GM19193 (cell line): Measurements from ENCODE around the gene SORBS1.

ENCODE experiments used
- POLR2A ChIP-seq: IDR thresholded peaks from 4 replicates; pipeline ENCODE4 v1.6.1; 2011; ENCODE audit not compliant: insufficient read depth, insufficient read length; ENCODE audit errors: extremely low read depth

The SORBS1 gene

DNA sequence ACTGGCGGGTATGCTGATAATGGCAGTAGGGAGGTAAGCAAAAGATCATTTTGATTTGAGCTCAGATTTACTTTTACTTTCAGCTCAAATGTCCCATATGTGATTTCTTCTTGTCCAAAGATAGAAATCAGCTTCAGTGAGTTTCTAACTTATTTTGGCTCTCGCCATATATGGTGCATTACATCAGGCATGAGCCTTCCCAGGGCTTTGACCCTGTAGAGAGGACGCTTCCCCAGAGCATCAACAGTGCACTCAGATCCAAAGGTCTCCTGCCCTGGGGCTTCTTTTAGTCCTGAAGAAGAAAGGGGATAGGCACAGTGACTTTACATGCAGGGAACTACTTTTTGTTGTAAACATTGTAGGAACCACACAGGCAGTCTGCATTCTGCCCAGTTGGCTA is 141.8 kb downstream of the SORBS1 start:
- no peak for TF ChIP-seq POLR2A

DNA sequence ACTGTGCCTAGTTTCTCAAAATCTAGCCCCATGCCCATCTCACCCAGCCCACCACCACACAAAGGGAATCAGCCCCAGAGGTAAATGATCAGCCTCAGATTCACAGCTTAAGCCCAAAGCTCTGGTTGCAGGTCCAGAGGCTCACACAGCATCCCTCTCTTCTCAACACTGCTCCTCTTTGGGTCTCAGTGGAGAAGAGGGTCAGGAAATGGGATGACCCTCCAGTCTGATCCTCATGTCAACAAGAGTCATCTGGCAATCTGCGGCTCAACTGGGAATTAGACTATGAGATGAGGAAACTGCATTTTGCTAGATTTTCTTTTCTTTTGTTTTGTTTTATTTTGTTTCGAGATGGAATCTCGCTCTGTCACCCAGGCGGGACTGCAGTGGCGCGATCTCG is 144.2 kb downstream of the SORBS1 start:
- TF ChIP-seq POLR2A = no peak

DNA sequence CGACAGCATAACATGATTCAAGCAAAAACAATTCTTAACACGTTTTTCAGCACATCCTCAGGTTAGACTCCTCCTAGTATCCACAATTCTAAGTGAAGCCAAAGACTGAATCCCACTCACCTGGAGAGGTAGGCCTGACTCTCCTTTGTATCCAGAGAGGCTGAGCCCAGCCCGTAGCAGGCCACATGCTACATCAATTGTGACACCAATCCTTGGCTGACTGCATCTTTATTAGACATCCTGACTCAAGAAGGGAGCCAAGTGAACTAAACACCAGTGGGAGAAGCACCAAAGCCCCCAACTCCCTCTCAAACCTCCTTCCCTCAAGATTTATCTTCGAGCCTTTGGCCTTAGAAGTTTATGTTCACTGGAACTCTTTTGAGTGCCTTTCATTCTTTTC is 144.9 kb downstream of the SORBS1 start:
- no peak for TF ChIP-seq POLR2A

DNA sequence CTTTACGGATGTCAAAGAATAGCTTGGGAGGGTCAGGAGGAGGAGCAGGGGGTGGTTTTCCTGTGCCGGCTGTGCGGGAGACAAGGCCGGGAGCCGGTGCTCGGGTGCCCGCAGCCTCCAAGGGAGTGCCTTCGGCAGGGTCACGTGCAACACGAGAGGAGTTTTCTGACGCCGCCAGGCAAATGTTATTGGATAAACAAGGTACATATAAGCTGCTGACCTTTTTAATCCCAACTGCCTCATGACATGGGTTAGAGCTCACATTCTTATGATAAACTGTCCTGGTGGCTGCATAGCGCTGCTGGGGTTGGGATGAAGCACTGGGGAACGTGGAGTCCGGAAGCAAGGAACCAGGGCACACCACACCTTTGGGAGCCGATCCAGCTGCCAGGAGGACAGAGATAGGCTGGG is 145.5 kb downstream of the SORBS1 start:
- no peak for TF ChIP-seq POLR2A

DNA sequence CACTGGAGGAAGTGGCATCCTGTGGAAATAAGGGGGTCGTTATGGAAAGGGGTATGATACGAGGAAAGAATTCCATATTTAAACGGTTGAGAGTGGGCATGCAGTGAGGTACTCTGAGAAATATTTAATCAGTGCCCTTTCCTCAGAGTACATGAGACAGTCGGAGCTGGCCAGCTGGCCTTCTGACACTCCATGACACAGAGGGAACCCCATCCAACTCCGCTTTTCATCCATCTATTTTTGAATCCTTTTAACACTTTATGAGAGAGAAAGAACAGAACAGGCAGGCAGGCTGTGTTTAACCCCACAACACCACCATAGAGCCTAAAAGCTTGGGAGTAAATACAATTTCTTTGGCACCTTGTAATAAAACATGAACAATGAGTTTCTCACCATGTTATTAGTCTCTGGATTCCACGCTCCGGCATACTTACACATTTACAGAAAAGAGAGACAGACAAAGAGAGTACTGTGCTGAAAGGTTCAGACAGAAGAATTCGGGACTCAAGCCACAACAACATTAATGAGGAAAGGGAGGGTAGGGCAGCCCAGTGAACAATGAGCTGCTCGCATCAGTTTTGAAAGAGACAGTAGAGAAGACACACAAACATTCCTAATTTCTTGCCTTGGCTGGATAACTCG is 146.2 kb downstream of the SORBS1 start:
- no peak for TF ChIP-seq POLR2A

DNA sequence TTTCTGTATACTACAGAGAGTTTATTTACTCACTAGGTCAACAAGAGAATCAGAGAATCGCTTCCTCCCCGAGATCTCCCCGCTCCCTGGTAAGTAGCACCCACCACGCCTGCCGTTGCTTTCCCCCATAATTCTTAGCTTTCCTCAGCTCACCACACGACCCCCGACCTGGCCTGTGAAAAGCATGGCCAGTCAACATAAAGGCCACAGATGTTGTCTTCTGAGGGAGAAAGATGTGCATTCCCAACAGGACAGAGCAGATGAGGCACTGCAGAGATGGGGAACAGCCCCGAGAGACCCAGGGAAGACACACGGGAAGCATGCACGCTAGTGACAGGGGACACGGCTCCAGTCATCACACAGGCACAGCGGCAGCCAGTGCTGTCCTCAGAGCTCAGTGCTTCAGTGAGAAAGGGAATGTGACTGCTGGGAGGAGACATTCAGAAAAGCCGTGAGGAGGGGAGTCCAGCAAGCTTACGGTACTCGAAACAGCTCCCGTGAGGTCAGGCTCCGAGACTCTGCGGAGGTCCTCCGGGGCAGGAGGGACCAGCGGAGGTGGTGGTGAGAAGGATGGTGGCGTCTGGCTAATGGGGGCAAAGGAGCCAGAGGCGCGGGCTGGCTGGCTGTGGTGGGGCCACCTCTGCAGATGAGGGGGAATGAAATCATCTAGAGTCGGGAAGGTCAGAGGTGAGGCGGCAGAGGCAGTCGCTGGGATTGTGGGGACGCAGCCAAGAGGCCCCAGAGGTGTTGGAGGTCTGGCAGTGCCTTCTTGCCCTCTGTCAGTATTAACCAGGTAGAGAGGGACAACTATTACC is 146.9 kb downstream of the SORBS1 start:
- no peak for TF ChIP-seq POLR2A

DNA sequence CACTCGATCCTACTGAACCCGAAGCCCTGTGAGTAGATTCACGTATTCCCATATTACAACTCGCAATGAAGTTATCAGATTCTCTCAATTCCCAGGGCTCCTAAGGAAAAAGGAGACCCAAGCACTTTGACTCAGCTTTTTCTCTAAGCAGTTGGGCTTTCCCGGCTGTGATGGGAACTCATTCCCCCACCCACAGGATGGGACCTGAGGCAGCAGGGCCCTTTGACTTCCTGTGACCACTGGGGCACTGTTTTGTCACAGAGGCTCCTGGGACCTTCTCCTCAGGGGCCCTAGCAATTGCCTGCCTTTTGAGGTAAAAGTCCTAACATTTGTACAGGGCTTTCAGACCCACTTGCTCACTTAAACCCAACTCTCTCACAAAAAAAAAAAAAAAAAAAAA is 147.6 kb downstream of the SORBS1 start:
- TF ChIP-seq POLR2A = no peak

DNA sequence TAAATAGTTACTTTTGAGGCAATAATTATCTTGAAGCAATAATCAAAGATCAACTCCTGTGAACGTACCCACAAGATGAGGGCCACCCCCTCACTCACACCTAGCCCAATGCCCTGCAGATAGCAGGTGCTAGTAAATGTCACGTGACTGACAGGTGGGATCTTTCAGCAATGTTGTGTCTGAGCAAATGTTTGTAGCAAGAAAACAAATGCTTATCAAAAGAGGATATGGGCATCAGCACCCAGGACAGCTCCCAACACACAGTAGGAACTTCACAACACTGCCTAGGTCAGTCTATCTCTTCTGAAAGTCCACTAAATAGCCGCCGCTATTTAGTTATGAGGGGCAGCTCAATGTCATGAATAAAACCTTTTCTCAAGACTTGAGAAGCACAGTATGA is 149.5 kb downstream of the SORBS1 start:
- TF ChIP-seq POLR2A = no peak

DNA sequence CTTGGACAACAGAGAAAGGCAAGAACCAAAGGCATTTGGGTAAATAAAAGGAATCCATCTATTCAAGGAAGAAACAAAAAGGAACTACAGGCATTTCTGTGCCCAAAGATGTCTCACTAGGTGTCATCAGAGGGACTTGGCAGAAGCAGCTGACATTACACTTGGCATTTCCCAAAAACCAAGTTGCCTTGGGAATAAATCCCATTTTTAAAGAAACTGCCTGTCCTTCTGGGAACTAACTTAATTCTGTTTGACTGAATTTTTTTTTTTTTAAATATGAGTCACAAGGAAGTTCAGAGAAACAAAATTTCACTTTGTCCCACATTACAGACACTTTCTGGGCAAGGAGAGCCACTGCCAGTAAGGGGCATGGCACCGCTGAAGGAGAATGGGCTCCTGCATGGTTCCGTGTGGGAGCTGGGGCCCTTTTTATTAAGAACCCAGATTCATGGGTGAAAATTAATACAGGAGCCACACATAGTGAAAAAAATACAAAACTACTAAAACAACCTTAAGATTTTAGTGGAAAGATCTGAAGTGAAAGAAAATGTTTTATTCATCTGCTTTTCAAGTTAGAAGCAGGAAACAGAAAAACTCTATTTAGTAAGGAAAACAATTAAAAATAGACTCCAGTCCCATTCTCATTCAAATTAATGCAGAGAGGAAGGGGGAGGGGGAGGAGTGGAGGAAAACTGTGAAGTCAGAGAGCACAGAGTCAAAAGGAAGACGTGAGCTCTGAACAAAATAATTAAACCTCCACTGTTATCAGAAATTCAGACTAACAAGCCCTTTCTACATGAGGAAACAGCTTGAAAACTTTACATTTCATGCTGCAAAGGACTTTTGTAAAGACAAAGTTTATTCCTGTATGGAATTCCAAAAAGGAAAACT is 151.9 kb downstream of the SORBS1 start:
- no peak for TF ChIP-seq POLR2A

DNA sequence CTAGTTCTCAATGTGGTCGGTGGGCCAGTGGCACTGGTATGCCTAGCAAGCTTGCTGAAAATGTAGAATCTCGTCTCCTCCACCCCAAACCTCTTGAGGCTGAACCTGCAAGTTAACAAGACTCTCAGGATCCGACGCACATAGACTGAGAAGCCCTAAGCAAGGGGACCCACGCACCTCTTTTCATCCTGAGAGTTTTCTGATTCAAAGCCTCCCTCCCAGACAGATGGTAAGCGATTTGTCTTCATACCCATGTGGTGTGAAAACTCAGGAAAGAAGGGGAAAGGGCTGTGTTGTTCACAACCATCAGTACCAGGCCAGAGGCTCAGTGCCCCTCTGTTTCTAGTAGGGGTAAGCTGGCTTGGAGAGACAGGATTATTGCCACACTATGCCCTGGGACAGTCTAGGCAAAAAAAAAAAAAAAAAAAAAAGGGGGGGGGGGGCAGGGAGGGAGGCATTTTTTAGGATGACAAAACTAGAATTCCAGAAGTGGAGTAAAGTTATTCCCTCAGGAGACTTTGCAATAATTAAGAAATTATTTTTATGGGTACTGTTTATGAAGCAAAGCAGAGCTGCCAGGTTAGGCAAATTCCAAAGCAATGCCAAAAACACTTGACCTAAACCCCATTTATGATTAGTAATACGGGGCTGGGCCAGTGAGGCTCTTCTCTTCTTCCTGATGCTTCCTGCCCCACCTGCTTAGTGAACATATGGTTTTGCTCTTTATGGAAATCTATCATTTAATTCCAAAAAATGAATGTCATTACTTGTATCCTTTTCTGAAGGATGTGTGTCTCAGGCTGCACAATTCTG is 152.8 kb downstream of the SORBS1 start:
- no peak for TF ChIP-seq POLR2A

DNA sequence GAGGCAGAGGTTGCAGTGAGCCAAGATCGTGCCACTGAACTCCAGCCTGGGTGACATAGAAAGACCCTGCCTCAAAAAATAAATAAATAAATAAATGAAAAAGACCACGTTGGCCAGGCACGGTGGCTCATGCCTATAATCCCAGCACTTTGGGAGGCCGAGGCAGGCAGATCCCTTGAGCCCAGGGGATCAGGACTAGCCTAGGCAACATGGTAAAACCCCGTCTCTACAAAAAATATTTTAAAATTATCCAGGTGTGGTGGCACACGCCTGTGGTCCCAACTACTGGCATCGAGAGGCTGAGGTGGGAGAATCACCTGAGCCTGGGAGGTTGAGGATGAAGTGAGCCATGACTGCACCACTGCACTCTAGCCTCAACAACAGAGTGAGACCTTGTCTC is 153.6 kb downstream of the SORBS1 start:
- no peak for TF ChIP-seq POLR2A

DNA sequence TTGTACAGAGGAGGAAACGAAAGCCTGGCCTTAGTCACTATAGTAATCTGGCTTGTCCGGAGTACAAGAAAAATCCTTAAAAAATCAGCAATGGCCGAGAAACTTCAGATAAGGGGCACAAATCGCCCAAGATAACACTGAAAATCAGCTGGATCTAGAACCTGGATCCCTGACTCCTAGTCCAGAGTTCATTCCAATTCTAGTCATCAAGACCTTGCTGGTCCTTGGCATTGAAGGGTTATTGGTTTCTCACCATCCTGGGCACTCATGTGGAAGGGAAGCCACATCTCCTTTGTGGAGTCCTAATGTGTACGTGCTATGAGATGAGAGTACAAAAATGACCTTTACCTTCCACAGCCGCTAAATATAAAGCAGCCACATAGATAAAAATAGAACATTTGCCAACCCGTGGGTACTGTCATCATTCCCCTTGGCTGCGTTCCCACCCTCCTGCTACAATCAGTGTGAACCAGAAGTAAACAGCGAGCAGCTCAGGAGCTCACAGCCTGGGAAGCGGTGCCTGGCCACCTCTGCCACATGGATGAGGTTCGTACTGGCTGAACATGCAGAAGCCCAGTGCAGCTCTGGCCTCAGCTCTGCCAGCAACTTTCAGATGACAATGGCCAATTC is 154.4 kb downstream of the SORBS1 start:
- no peak for TF ChIP-seq POLR2A

DNA sequence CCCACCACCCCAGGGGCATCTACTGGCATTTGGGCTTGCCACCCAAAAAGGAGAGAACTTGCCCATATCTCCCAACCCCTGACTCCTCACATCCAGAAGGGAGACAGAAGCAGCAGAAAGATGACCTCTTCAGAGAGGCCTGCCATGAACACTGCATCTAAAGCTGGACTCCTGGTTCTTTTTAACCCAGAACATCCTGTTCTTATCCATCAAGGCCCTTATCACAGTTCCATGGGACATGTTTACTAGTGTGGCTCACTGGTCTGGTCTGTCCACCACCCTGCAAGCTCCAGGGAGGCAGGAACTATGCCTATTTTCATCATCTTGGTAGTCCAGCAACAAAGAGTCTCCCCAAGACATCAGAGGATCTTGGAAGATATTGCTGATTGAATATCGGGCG is 155.5 kb downstream of the SORBS1 start:
- TF ChIP-seq POLR2A = no peak

DNA sequence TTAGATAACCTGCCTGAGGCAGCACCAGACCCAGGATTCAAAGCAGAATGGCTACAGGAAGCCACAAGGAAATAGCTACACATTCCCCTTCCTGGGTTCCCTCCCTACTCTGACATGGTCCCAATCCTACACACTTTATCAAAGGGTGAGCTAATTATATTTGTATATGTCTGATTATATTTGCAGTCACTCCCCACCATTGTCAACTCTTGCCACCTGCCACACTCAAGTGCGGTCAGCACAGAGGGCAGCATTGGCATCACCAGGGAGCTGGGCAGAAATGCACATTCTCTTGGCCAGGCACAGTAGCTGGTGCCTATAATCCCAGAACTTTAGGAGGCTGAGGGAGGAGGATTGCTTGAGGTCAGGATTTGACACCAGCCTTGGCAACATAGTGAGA is 156.3 kb downstream of the SORBS1 start:
- TF ChIP-seq POLR2A = no peak
